MM.1S (cell line): ENCODE data around the gene FCGR2B.

Experiments
- CTCF ChIP-seq: fragments of 300-600 bp; sonication (generic); IDR thresholded peaks from 2 replicates; pipeline ENCODE4 v1.5.1; 2016; ENCODE audit warnings: antibody characterized with exemption, low read length, mixed read lengths
- EZH2 ChIP-seq: fragments of 300-600 bp; sonication (generic); optimal IDR thresholded peaks from 2 replicates; pipeline ENCODE3; 2017; ENCODE audit warnings: low read depth, mild to moderate bottlenecking, antibody characterized with exemption, low read length, mixed read lengths

DNA sequence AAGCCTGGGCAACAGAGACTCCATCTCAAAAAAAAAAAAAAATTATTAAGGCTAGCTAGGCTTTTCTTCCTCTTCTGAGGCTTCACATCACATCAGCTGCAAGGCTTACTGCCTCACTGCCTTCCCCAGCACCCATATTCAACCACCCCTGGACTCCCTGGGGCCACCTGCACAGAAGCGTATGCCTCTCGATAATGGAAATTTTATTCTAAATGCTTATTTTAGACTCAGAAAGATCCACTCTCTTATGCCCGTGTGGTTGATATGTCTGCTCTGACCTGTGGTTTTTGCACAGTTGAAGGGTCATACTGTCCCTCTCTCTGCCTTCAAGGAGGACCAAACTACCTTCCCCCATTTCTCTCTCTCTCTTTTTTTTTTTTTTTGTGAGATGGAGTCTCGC, 42.6 kb downstream of the FCGR2B start:
- no peak for TF ChIP-seq CTCF
- TF ChIP-seq EZH2: no peak
